Measurements from ENCODE around the gene ACAD10. TPM values are rescaled to one million over a fixed set of nuclear protein-coding genes. Genes with fewer than 3 reads are reported as not detected.

The ACAD10 gene
- total and polyA plus RNA-seq, 2 of the 13 experiments (the other 11 are each of a cell fraction or from before 2014, with no cell fraction given), result 15.2 to 16.3 TPM

DNA sequence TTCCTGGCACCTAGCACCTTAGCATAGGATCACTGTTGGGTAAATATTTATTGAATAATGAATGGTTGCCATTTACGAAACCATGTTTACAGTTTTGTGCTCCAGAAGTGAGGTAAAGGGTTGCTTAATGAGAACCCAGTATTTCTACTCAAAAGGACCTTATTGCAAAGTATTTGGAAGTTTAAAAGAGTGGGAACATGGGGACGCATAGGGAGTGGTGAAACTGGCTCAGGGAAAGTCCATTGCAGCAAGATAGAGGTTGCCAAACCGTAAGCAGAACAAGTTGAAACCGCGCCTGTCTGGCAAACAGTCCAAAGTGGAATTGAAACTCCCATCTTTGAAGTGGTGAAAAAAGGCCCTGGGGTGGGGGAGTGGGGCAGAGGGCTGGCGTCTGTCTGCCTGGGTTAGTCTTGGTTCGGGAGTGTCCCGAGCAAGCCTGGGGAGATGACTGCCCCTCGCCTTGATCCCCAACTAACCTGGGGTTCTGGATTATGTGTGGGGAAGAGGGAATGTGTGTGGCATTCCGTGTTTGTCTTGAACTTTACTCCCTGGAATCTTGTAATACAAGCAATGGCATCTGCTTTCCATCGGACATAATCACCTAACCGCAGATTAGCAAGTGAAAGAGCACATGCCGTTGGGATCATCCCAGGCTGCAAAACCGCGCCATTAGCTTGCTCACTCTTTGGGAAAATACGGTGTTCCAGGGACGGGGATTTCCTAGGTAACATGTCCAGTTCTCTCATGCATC is 88.1 kb downstream of the ACAD10 start (continued):
- TF ChIP-seq, protein P1, sequence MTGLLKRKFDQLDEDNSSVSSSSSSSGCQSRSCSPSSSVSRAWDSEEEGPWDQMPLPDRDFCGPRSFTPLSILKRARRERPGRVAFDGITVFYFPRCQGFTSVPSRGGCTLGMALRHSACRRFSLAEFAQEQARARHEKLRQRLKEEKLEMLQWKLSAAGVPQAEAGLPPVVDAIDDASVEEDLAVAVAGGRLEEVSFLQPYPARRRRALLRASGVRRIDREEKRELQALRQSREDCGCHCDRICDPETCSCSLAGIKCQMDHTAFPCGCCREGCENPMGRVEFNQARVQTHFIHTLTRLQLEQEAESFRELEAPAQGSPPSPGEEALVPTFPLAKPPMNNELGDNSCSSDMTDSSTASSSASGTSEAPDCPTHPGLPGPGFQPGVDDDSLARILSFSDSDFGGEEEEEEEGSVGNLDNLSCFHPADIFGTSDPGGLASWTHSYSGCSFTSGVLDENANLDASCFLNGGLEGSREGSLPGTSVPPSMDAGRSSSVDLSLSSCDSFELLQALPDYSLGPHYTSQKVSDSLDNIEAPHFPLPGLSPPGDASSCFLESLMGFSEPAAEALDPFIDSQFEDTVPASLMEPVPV (CRISPR knock-in tag; IDR thresholded peaks at IDR 0.05), result no peak
- 0 out of 2 replicates have a peak, but pooled peaks have one; percentile 63 for TF ChIP-seq GFI1 (CRISPR knock-in tag; IDR thresholded peaks at IDR 0.05; ENCODE audit: borderline replicate concordance)
- no peak for TF ChIP-seq ZNF432 (CRISPR knock-in tag; IDR thresholded peaks at IDR 0.05; ENCODE audit: borderline replicate concordance)
- TF ChIP-seq, protein P2, sequence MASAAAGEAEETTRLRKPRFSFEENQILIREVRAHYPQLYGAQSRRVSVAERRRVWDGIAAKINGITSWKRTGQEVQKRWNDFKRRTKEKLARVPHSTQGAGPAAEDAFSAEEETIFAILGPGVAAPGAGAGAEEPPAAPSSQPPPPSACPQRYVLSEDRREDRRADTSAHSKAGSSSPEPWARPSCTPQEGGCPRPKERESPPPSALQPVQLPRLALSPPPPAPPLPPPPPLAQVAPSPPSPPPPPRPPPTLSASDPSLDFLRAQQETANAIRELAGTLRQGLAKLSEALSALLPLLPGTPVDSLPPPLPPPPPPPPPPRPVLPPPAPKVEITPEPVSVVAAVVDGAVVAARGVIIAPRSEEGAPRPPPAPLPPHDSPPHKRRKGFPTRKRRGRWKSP (CRISPR knock-in tag; IDR thresholded peaks at IDR 0.05), result 0 out of 2 replicates have a peak, but pooled peaks have one; percentile 31
- TF ChIP-seq SMARCC2 (IDR thresholded peaks at IDR 0.05), result no peak
- TF ChIP-seq NCOA1 (CRISPR knock-in tag; IDR thresholded peaks at IDR 0.05), result no peak
- TF ChIP-seq MXI1 (IDR thresholded peaks at IDR 0.05; ENCODE audit: borderline replicate concordance, low read depth, low read length), result peak; percentile 7; the same call in 1 of the 3 replicates
- peak; percentile 31; the same call in 1 of the 2 replicates for TF ChIP-seq THAP11 (CRISPR knock-in tag; IDR thresholded peaks at IDR 0.05)
- TF ChIP-seq, protein P3, sequence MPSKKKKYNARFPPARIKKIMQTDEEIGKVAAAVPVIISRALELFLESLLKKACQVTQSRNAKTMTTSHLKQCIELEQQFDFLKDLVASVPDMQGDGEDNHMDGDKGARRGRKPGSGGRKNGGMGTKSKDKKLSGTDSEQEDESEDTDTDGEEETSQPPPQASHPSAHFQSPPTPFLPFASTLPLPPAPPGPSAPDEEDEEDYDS (CRISPR knock-in tag; IDR thresholded peaks at IDR 0.05), result no peak
- no peak for TF ChIP-seq CCDC6 (CRISPR knock-in tag; IDR thresholded peaks at IDR 0.05)
- TF ChIP-seq, protein P4, sequence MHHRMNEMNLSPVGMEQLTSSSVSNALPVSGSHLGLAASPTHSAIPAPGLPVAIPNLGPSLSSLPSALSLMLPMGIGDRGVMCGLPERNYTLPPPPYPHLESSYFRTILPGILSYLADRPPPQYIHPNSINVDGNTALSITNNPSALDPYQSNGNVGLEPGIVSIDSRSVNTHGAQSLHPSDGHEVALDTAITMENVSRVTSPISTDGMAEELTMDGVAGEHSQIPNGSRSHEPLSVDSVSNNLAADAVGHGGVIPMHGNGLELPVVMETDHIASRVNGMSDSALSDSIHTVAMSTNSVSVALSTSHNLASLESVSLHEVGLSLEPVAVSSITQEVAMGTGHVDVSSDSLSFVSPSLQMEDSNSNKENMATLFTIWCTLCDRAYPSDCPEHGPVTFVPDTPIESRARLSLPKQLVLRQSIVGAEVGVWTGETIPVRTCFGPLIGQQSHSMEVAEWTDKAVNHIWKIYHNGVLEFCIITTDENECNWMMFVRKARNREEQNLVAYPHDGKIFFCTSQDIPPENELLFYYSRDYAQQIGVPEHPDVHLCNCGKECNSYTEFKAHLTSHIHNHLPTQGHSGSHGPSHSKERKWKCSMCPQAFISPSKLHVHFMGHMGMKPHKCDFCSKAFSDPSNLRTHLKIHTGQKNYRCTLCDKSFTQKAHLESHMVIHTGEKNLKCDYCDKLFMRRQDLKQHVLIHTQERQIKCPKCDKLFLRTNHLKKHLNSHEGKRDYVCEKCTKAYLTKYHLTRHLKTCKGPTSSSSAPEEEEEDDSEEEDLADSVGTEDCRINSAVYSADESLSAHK (CRISPR knock-in tag; IDR thresholded peaks at IDR 0.05; ENCODE audit: borderline replicate concordance), result no peak
- TF ChIP-seq ARNT (IDR thresholded peaks at IDR 0.05), result no peak
- TF ChIP-seq, protein P5, sequence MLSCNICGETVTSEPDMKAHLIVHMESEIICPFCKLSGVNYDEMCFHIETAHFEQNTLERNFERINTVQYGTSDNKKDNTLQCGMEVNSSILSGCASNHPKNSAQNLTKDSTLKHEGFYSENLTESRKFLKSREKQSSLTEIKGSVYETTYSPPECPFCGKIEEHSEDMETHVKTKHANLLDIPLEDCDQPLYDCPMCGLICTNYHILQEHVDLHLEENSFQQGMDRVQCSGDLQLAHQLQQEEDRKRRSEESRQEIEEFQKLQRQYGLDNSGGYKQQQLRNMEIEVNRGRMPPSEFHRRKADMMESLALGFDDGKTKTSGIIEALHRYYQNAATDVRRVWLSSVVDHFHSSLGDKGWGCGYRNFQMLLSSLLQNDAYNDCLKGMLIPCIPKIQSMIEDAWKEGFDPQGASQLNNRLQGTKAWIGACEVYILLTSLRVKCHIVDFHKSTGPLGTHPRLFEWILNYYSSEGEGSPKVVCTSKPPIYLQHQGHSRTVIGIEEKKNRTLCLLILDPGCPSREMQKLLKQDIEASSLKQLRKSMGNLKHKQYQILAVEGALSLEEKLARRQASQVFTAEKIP (CRISPR knock-in tag; IDR thresholded peaks at IDR 0.05; ENCODE audit: borderline replicate concordance), result no peak
- no peak for TF ChIP-seq PHB2 (IDR thresholded peaks at IDR 0.05; ENCODE audit: partially characterized antibody)
- TF ChIP-seq HMG20A (CRISPR knock-in tag; IDR thresholded peaks at IDR 0.05; ENCODE audit: borderline replicate concordance), result no peak; the same call in 1 of the 2 replicates
- TF ChIP-seq ZNF605 (CRISPR knock-in tag; IDR thresholded peaks at IDR 0.05), result peak; percentile 67; the same call in 1 of the 2 replicates
- no peak for TF ChIP-seq ZNF589 (CRISPR knock-in tag; conservative IDR thresholded peaks at IDR 0.05)
- no peak for TF ChIP-seq ZNF441 (CRISPR knock-in tag; IDR thresholded peaks at IDR 0.05; ENCODE audit: borderline replicate concordance)
- TF ChIP-seq TAF1 (CRISPR knock-in tag; IDR thresholded peaks at IDR 0.05), result no peak
- TF ChIP-seq, protein P6, sequence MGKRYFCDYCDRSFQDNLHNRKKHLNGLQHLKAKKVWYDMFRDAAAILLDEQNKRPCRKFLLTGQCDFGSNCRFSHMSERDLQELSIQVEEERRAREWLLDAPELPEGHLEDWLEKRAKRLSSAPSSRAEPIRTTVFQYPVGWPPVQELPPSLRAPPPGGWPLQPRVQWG (CRISPR knock-in tag; IDR thresholded peaks at IDR 0.05; ENCODE audit: borderline replicate concordance, low read depth), result no peak
- no peak for TF ChIP-seq ZNF619 (CRISPR knock-in tag; IDR thresholded peaks at IDR 0.05)
- TF ChIP-seq, protein P7, sequence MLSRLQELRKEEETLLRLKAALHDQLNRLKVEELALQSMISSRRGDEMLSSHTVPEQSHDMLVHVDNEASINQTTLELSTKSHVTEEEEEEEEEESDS (CRISPR knock-in tag; IDR thresholded peaks at IDR 0.05; ENCODE audit: borderline replicate concordance), result no peak

All from HepG2 (cell line).